Peyer's patch (tissue), 4 donors: ENCODE data around the gene PLB1. TPM values are rescaled to one million over a fixed set of nuclear protein-coding genes. Genes with fewer than 3 reads are reported as not detected.

ENCODE experiments used
- DNase-seq, 3 donors: peaks; one replicate each; pipeline ENCODE4 v3.0.0-alpha.2; 2017 to 2019
- H3K27ac ChIP-seq, 4 donors: fragments of 200-600 bp; sonication (generic); one replicate each; pipeline ENCODE4 v1.5.1; 2016 to 2019
- H3K27me3 ChIP-seq, 2 donors: fragments of 200-600 bp; sonication (generic); one replicate each; pipeline ENCODE4 v1.5.1; 2019
- H3K36me3 ChIP-seq, 3 donors: fragments of 200-600 bp; sonication (generic); one replicate each; pipeline ENCODE4 v1.5.1; 2016 to 2019
- H3K4me1 ChIP-seq, 4 donors: fragments of 200-600 bp; sonication (generic); one replicate each; pipeline ENCODE4 v1.5.1; 2016 to 2019
- H3K4me3 ChIP-seq, 4 donors: fragments of 200-600 bp; sonication (generic); 1 replicate in 3 of 4; 2 replicates in 1 of 4; pipeline ENCODE4 v1.5.1; 2016 to 2019; ENCODE audit warnings: mild to moderate bottlenecking in 1 of 4
- H3K9me3 ChIP-seq, 4 donors: fragments of 200-600 bp; sonication (generic); one replicate each; pipeline ENCODE4 v1.5.1; 2016 to 2019; ENCODE audit warnings: mild to moderate bottlenecking in 1 of 4
- POLR2A ChIP-seq, 2 donors: fragments of 450-650 bp; IDR thresholded peaks; one replicate each; pipeline ENCODE4 v1.5.1; 2017; ENCODE audit warnings: antibody characterized with exemption in 2 of 2, mild to moderate bottlenecking in 2 of 2, moderate library complexity in 2 of 2
- total RNA-seq, 4 donors: library from RNA; depleted of rRNA; stranded (reverse); fragments of >200 nt; gene quantifications; one replicate each; pipeline ENCODE4 v1.1.0, GENCODE V29; 2016
- TF ChIP-seq, protein P1 (sequence below), 6 experiments: fragments of 450-650 bp in 4 of 6; fragments of 200-600 bp in 2 of 6; sonication (generic) in 1 of 6; IDR thresholded peaks; one replicate each; pipeline ENCODE4 v1.5.1; 2017 to 2019; ENCODE audit warnings: antibody characterized with exemption in 6 of 6, mild to moderate bottlenecking in 3 of 6, moderate library complexity in 1 of 6

PLB1 gene
- total RNA-seq, 4 donors from 2014 or later = 9.1 to 345 (median 146) TPM

DNA sequence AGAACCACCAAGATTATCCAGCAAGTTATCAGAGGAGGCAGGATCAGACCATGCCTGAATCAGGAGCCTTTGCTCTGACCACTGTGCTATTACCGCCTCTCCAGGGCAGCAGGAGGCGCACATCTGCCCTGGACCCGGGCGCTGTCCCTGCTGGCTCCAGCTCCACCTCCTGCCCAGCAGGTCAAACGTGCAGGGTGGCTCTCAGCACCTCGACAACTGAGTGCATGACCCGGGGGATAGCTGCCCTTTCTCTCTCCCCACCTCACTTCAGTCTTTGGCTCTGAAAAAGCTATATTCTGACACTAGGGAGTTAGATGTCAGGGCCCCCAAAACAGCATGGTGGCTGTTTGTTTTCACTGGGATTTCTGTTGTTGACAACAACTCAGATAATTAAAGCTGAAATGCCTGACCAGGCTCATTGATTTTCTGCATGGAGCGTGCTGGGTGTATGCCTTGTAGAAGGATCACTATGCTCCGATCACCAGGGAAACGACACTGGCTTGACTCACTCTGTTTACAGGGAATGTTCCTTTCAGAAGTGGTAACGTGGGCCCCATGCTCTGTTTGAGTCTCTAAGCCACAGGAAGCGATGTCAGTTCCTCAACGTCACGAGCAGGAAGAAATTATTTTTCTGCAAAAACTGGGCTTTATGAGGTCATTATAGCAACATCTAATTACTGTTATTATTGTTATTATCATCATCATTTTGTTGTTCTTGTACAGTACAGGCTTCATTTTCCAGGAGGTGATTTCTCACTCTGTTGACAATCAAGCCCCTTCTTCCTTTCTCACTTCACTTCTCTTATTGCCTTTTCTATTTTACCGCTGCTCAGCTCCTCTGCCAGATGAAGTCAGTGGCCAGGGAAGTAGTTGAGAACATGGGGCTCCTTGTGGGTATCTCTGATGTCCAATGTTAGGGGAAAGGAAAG is 125.6 kb downstream of the PLB1 start:
- Histone ChIP-seq H3K36me3 (no peaks in the 10 kb centered on the region), H3K9me3 (no peaks in the 10 kb centered on the region), H3K27me3 (no peaks in the 10 kb centered on the region), H3K4me3 (no peak overlapping the region), H3K4me1 (peaks cover 15 to 70% (median 28%) of the 10 kb centered on the region in 4 donors), H3K27ac (peak overlapping the region; percentile 75 to 93 (median 87))
- TF ChIP-seq, protein P1, sequence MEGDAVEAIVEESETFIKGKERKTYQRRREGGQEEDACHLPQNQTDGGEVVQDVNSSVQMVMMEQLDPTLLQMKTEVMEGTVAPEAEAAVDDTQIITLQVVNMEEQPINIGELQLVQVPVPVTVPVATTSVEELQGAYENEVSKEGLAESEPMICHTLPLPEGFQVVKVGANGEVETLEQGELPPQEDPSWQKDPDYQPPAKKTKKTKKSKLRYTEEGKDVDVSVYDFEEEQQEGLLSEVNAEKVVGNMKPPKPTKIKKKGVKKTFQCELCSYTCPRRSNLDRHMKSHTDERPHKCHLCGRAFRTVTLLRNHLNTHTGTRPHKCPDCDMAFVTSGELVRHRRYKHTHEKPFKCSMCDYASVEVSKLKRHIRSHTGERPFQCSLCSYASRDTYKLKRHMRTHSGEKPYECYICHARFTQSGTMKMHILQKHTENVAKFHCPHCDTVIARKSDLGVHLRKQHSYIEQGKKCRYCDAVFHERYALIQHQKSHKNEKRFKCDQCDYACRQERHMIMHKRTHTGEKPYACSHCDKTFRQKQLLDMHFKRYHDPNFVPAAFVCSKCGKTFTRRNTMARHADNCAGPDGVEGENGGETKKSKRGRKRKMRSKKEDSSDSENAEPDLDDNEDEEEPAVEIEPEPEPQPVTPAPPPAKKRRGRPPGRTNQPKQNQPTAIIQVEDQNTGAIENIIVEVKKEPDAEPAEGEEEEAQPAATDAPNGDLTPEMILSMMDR (IDR thresholded peaks at IDR 0.05) = peak in 4 of 6 experiments; percentile 21 to 68 (median 58)
- TF ChIP-seq POLR2A (IDR thresholded peaks at IDR 0.05) = peak in 1 of 2 donors; percentile 30
- peak; percentile 76 to 92 (median 79) for DNase-seq

DNA sequence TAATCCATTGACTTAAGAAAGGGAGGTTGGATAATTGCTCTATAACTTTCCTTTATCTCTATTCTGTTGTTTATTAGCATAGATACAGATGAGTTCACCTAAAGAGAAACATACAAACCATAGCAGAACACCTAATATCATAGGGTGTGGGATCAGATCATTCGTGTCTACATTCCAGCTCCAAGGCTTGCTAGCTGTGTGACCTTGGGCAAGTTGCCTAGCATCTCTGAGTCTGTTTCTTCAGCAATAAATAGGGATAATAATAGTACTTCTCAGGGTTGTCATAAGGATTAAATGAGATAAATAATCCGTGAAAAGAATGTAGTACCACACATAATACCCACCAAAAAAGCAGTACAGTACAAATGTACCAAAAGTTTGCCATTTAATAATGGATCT is 126.2 kb downstream of the PLB1 start:
- no peaks in the 10 kb centered on the region for H3K27me3 ChIP-seq
- no peak for TF ChIP-seq POLR2A (IDR thresholded peaks at IDR 0.05)
- TF ChIP-seq, protein P1 (IDR thresholded peaks at IDR 0.05) = no peak
- H3K4me1 ChIP-seq = peaks cover 15 to 72% (median 29%) of the 10 kb centered on the region in 4 donors
- H3K36me3 ChIP-seq = no peaks in the 10 kb centered on the region
- no peaks in the 10 kb centered on the region for H3K9me3 ChIP-seq
- H3K27ac ChIP-seq = peak overlapping the region; percentile 75 to 93 (median 87)
- H3K4me3 ChIP-seq = no peak overlapping the region
- no peak for DNase-seq

DNA sequence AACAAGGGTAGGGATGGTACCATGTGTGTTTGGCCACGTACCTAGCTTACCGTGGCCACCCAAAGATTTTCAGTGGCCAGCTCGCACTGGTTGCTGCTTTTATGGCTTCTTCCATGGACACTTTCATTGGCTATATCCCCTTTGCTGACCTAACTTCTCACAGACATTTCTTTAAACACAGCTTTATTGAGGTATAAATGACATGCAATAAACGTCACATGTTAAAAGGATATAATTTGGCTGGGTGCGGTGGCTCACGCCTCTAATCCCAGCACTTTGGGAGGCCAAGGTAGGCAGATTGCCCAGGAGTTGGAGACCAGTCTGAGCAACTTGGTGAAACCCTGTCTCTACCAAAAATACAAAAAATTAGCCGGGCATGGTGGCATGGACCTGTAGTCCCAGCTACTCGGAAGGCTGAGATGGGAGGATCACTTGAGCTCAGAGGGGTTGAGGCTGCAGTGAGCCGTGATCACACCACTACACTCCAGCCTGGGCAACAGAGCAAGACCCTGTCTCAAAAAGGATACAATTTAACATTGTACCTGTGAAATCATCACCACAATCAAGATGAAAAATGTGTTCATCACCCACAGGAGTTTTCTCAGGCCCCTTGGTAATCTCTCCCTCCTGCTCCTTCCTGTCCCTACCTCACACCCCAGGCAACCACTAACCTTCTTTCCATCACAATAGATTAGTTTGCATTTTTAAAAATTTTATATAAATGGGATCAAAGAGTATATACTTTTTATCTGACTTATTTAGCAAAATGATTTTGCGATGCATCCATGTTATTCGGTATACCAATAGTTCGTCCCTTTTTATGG is 127.9 kb downstream of the PLB1 start:
- H3K27me3 ChIP-seq = no peaks in the 10 kb centered on the region
- TF ChIP-seq, protein P1 (IDR thresholded peaks at IDR 0.05) = no peak
- TF ChIP-seq POLR2A (IDR thresholded peaks at IDR 0.05) = no peak
- no peak overlapping the region for H3K4me3 ChIP-seq
- no peaks in the 10 kb centered on the region for H3K9me3 ChIP-seq
- peaks cover 15 to 72% (median 29%) of the 10 kb centered on the region in 4 donors for H3K4me1 ChIP-seq
- no peak for DNase-seq
- H3K27ac ChIP-seq = peak overlapping the region in 3 of 4 donors; percentile 83 to 91 (median 89)
- H3K36me3 ChIP-seq = no peaks in the 10 kb centered on the region

DNA sequence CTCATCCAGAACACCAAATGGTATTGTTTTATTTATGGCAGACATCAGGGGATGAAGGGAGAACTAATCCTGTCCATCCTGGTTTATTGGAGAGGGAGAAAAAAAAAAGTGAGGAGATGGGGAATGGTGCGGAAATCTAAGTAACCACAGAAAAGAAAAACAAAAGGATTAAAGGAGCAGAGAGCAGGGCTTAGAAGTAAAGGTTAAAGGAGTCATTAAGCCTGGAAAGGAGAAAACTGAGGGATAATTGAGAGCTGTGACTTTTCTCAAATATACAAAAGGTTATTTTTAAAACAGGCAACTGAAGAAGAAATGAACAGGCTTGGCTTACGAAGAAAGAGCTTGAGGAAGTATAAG is 128.6 kb downstream of the PLB1 start:
- no peak overlapping the region for H3K4me3 ChIP-seq
- H3K36me3 ChIP-seq = no peaks in the 10 kb centered on the region
- H3K9me3 ChIP-seq = no peaks in the 10 kb centered on the region
- DNase-seq = no peak
- TF ChIP-seq POLR2A (IDR thresholded peaks at IDR 0.05) = no peak
- TF ChIP-seq, protein P1 (IDR thresholded peaks at IDR 0.05) = no peak
- peaks cover 15 to 72% (median 29%) of the 10 kb centered on the region in 4 donors for H3K4me1 ChIP-seq
- H3K27ac ChIP-seq = peak overlapping the region; percentile 69 to 91 (median 86)
- no peaks in the 10 kb centered on the region for H3K27me3 ChIP-seq

DNA sequence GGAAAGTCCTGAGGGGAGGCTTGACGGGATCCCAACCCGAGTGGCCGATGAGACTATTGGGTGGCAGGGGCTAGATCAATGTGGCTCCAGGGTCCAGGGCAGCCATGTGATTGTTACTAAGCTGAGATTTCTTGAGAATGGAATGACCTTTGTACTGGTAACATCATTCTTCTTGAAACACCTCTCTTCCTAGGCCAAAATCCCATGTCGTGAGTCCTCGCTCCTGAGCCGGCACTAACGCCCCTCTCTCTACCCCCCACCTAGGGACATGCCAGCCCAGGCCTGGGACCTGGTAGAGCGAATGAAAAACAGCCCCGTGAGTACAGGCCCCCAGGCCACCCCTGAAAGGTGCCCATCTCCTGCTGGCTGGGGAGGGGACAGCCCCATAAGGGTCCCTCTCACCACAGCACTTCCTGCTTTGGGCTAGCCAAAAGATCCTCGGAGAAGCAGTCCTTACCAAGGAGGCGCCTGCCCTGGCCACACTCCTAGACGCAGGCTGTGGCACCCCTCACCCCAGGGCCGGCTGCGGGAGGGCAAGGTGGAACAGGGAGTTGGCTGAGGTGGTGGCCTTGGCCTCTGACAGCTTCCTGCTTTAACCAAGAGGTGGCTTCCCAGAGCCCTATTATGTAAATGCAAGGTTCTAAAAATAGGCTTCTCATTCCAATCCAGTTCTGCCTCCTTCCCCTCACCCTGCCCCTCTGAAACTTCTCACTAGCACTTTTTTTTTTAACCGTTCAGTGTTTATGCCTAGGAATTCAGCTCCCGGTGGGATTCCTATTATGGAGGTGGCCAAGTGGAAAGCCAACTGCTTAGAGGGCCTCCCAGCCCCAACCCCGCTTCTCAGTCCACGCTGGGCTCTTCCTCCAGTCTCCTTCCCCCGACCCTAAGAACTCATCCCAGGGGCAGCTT is 129.2 kb downstream of the PLB1 start:
- TF ChIP-seq, protein P1 (IDR thresholded peaks at IDR 0.05) = no peak
- peak in 1 of 2 donors; percentile 38 for TF ChIP-seq POLR2A (IDR thresholded peaks at IDR 0.05)
- Histone ChIP-seq H3K4me1 (peaks cover 15 to 66% (median 29%) of the 10 kb centered on the region in 4 donors), H3K36me3 (no peaks in the 10 kb centered on the region), H3K4me3 (no peak overlapping the region), H3K9me3 (no peaks in the 10 kb centered on the region), H3K27me3 (no peaks in the 10 kb centered on the region), H3K27ac (peak overlapping the region; percentile 69 to 91 (median 86))
- DNase-seq = peak; percentile 44 to 84 (median 66)
